VCaP (cell line): ENCODE measurements around the gene KNDC1.

Experiments used
- H3K27ac ChIP-seq: fragments of 450-650 bp; 2 replicates; pipeline ENCODE4 v1.5.1; 2017
- TF ChIP-seq, protein P1 (sequence below): fragments of 450-650 bp; conservative IDR thresholded peaks from 2 replicates; pipeline ENCODE4 v1.5.1; 2017; ENCODE audit warnings: mild to moderate bottlenecking, moderate library complexity

The KNDC1 gene

DNA sequence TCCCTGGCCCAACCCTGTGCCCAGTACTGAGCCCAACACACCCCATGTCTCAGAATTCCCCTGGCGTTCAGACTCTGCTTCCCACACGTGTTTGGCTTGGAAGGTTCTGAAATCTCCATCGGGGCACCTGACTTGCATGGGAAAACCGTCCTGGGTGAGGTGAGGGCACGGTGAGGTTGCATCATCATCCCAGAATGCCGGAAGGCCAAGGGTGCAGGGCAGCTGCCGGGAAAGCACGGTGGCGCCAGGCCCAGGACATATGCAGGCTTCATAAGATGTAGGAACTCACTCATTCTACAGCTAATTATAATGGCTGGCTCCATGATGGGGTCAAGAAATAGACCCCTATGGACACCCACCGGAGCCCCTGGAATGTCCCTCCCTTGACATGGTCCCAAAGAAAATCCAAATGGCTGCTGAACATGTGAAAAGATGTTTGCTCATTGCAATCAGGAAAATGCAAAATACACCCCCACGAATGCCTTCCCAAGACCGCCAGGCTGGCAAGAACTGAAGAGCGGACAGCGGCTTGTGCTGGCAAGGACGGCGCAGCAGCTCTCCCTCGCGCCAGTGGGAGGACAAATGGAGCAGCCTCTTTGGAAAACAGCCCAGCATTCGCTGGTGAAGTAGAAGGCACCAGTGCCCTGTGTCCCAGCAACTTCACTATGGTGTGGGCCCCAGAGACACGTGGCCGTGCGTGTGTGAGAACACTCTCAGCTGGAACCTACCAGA lies 2.3 kb downstream of the KNDC1 start:
- TF ChIP-seq, protein P1, sequence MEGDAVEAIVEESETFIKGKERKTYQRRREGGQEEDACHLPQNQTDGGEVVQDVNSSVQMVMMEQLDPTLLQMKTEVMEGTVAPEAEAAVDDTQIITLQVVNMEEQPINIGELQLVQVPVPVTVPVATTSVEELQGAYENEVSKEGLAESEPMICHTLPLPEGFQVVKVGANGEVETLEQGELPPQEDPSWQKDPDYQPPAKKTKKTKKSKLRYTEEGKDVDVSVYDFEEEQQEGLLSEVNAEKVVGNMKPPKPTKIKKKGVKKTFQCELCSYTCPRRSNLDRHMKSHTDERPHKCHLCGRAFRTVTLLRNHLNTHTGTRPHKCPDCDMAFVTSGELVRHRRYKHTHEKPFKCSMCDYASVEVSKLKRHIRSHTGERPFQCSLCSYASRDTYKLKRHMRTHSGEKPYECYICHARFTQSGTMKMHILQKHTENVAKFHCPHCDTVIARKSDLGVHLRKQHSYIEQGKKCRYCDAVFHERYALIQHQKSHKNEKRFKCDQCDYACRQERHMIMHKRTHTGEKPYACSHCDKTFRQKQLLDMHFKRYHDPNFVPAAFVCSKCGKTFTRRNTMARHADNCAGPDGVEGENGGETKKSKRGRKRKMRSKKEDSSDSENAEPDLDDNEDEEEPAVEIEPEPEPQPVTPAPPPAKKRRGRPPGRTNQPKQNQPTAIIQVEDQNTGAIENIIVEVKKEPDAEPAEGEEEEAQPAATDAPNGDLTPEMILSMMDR: no peak
- no peak overlapping the region for H3K27ac ChIP-seq

DNA sequence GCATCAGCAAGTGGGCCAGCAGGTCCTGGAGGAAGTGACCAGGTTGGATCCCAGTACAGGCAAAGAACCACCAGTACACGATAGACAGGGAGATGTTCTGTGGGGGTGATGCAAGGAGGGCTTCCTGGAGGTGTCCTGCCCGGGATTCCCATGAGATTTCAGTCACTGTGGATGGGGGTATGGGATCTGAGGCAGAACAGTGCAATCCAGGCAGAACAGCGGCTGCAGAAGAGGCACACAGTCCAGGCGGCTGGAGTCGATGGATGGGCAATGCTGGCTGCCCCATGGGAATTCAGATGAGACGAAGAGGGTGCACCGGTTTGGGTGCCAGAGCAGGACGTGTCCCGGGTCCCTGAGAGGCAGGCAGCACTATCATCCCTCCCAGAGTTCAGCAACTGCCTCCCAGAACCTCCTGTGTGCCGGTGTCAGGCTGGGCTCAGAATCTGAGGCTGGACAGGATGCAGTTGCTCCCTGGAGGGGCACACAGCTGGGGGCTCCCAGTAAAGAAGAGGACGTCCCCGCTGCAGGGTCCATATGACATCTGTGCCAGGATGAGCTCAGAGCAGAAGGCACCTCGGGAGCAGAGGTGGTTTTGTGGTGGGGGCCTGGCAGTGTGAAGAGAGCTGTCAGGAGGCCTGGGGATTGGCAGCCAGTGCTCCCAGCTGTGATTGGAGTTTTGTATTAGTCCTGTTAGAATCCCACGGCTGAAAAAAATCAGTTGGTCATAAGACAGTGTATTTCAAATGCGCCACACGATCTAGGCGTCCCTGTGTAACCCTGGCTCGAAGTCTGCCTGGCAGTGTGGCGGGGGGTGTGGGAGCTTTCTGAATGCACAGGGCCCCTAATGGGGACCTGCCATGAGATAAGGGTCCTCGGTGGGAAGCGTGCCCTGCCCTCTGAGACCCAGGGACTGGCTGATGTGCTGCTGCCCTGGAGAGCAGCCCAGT lies 3.2 kb downstream of the KNDC1 start:
- H3K27ac ChIP-seq: no peak overlapping the region
- TF ChIP-seq, protein P1: no peak

DNA sequence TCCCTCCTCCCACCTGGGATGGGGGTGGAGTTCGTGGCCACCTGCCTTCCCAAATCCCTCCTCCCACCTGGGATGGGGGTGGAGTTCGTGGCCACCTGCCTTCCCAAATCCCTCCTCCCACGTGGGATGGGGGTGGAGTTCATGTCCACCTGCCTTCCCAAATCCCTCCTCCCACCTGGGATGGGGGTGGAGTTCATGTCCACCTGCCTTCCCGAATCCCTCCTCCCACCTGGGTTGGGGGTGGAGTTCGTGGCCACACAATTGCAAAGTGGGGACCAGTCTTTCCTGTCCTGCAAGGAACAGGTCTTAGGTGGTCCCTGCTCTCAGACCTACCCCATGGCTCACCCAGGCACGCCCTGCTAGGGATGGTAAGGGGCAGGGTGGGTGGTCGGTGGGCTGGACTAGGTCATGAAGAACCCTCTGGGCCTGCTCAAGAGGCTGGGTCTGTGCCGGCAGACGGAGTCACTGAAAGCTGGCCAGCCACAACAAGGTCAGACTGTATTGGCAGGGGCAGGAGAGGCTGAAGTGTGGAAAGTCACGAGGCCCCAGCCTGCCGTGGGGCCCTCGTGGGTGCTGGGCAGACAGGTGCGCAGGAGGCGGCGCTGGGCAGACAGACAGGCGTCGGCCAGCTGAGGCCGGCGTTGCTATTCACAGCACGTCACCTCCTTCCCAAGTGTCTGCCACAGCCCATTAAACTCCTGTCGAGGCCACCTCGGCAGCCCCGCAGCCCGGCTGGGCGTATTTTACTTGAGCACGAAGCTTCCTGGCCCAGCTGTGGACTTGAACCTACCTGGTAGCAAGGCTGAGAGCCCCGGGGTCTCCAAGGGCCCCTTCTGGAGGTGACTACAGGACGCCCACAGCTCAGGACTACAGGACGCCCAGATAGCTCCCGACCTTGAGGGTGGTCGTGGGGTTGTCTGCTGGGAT lies 4.1 kb downstream of the KNDC1 start:
- TF ChIP-seq, protein P1: no peak
- H3K27ac ChIP-seq: no peak overlapping the region

DNA sequence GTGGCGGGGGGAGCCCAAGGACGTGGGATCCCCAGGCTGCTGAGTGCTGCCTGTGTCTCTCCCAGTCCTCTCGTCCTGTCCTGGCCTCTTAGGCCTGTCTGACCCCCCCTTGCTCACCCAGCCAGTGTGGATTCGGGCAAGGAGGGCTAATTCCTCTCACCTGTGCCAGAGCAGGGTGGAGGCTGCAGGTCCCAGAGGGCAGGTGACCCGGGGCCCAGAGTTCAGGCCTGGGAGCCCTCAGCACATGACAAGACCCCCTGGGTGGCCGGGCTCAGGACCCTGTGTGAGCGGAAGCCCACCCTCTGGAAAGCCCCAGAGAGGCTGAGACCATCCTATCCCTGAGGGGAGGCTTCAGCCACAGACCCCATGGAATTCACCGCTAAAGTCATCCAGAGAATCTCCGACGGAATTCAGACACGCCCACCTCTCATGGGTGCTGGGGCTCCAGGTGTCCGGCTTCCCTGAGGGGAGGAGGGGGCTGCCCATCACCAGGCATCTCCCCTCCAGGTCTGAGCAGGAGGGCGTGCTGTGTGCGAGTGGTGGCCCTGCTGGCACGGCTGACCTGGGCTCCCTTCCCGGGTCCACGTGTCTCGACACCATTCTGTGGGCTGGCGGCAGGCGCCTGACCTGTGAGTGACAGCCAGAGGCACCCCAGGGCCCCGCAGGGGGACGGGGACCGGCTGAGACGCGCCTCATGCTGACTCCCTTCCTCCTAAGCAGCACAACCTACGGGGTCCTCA lies 5.0 kb downstream of the KNDC1 start:
- no peak overlapping the region for H3K27ac ChIP-seq
- TF ChIP-seq, protein P1: no peak

DNA sequence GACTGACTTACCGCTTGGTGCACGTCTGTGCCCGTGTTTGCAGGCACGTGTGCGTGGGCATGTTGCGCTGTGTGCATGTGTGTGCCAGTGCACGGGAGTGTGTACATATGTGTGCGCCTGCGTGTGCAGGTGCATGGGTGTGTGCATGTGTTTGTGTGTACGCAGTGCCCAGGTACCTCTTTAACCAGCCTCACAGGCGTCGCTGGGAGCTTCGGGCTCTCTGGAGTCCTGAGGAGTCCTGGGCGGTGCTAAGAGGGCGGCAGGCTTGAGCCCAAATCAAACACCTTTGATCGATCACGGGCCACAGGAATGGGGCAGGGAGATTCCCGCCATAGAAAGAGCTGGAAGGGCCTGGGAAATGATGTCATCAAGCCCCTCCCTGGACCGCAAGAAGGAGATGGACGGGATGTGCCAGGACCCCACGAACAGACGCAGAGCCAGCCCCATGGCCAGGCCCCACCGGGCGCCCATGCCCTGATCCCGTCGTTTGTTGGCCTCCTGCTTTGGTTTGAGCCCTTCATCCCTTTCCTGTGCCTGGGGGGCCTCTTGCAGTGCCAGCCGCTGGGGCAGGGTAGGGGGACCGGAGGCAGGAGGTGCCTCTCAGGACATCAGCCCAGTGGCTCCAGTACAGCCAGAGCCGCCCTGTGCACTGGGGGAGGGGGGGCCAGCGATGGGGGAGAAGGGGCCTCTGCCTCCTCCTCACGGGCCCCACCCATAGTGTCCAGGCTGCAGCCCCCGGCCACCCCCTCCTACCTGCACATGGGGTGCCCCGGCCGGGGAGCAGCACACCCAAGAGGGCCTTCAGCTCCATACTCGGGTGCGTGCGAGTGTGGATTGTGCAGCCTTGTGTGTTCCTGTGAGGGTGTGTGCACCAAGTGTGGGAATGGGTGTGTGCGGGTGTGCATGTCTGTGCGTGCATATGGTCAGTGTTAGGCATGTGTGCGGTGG lies 5.8 kb downstream of the KNDC1 start:
- no peak overlapping the region for H3K27ac ChIP-seq
- TF ChIP-seq, protein P1: no peak

DNA sequence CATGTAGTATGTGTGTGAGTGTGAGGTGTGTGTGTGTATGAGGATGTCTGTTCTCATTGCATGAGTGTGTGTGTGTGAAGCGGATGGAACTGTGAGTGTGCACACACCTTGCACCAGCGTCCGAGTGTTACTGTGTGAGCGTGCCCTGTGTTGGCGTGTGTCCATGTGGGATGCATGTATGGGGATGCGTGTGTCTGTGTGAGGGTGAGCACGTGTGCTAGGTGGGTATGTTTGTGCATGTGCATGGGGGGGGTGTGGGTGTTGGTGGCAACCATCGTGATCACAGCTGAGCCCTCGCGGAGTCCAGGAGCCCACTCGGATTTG lies 6.4 kb downstream of the KNDC1 start:
- TF ChIP-seq, protein P1: no peak
- H3K27ac ChIP-seq: no peak overlapping the region
